B cell (primary cell): ENCODE data around the gene WIPF1. TPM values are rescaled to one million over a fixed set of nuclear protein-coding genes. Genes with fewer than 3 reads are reported as not detected.
A peak's percentile ranks its signal among the peaks of the same experiment; 100 is the strongest.

Experiments used
- ATAC-seq: fragments of 200-7000 bp; cut with Tn5 transposase; one replicate; pipeline ENCODE4 v1.10.0; 2021; ENCODE audit warnings: low read depth, mild to moderate bottlenecking, moderate number of reproducible peaks, moderate library complexity
- CTCF ChIA-PET: fragments of 350-600 bp; sonication (Branson Sonifier 250); formaldehyde crosslinking; loops from one replicate; lab custom pipeline; 2021; ENCODE audit warnings: antibody characterized with exemption, inconsistent platforms; lab: Charles Lee
- POLR2A ChIA-PET: fragments of 350-600 bp; sonication (Branson Sonifier 250); formaldehyde crosslinking; loops from one replicate; lab custom pipeline; 2021; ENCODE audit warnings: antibody characterized with exemption; lab: Charles Lee
- DNase-seq: peaks from one replicate; pipeline ENCODE4 v3.0.0; 2013
- H2AFZ ChIP-seq: 2 replicates; pipeline ENCODE4 v1.6.1; 2012; ENCODE audit warnings: mild to moderate bottlenecking, low read depth, low read length; ENCODE audit not compliant: insufficient read depth, poor library complexity, severe bottlenecking
- H3K27ac ChIP-seq, 2 donors: 1 replicate in 1 of 2; 2 replicates in 1 of 2; pipeline ENCODE4 v1.5.1; 2012 to 2013; ENCODE audit warnings: low read length in 2 of 2, mild to moderate bottlenecking in 2 of 2, moderate library complexity in 1 of 2
- H3K27me3 ChIP-seq, 4 experiments: fragments of 200-600 bp in 1 of 4; sonication (generic) in 1 of 4; replicated peaks in 1 of 4; 1 replicate in 2 of 4; 2 replicates in 2 of 4; pipeline versions ENCODE4 v1.6.1 to v1.7.0; 2013 to 2016; ENCODE audit warnings: low read length in 3 of 4, mild to moderate bottlenecking in 2 of 4, mixed read lengths in 1 of 4, moderate library complexity in 1 of 4; ENCODE audit not compliant: insufficient read depth in 4 of 4, control insufficient read depth in 3 of 4; ENCODE audit errors: control extremely low read depth in 1 of 4
- H3K36me3 ChIP-seq, 2 experiments: replicated peaks in 1 of 2; 1 replicate in 1 of 2; 2 replicates in 1 of 2; pipeline versions ENCODE4 v1.6.1 to v1.7.1; 2013; ENCODE audit warnings: low read length in 1 of 2; ENCODE audit not compliant: insufficient read depth in 2 of 2, control insufficient read depth in 1 of 2; ENCODE audit errors: control extremely low read depth in 1 of 2, extremely low read depth in 1 of 2
- H3K4me1 ChIP-seq, 2 donors: fragments of 200-600 bp in 1 of 2; sonication (generic) in 1 of 2; 1 replicate in 1 of 2; 2 replicates in 1 of 2; pipeline versions ENCODE4 v1.5.1 to v1.6.1; 2013 to 2017; ENCODE audit warnings: low read length in 2 of 2; ENCODE audit not compliant: control insufficient read depth in 2 of 2, insufficient read depth in 2 of 2
- H3K4me2 ChIP-seq: replicated peaks from 2 replicates; pipeline ENCODE3; 2012; ENCODE audit warnings: mild to moderate bottlenecking, low read depth, low read length; ENCODE audit not compliant: poor library complexity, severe bottlenecking
- H3K4me3 ChIP-seq, 5 experiments: fragments of 200-600 bp in 1 of 5; sonication (generic) in 1 of 5; 1 replicate in 3 of 5; 2 replicates in 2 of 5; pipeline versions ENCODE4 v1.5.1 to v1.7.0; 2011 to 2016; ENCODE audit warnings: low read length in 4 of 5, mild to moderate bottlenecking in 4 of 5, low read depth in 2 of 5, control low read depth in 1 of 5, moderate library complexity in 1 of 5; ENCODE audit not compliant: insufficient read depth in 1 of 5; ENCODE audit errors: control extremely low read depth in 1 of 5, extremely low read depth in 1 of 5
- H3K79me2 ChIP-seq: fragments of 200-600 bp; sonication (generic); one replicate; pipeline ENCODE4 v1.6.0; 2016; ENCODE audit warnings: low read length; ENCODE audit not compliant: control insufficient read depth, insufficient read depth
- H3K9ac ChIP-seq: fragments of 200-600 bp; sonication (generic); 2 replicates; pipeline ENCODE4 v1.6.1; 2017; ENCODE audit warnings: mild to moderate bottlenecking, low read length, moderate library complexity
- H3K9me3 ChIP-seq, 3 donors: one replicate each; pipeline versions ENCODE4 v1.6.1 to v1.7.1; 2013; ENCODE audit warnings: low read length in 2 of 3; ENCODE audit not compliant: control insufficient read depth in 2 of 3, insufficient read depth in 1 of 3; ENCODE audit errors: control extremely low read depth in 1 of 3
- H4K20me1 ChIP-seq: 2 replicates; pipeline ENCODE4 v1.6.0; 2012; ENCODE audit warnings: mild to moderate bottlenecking, low read length; ENCODE audit not compliant: insufficient read depth, control insufficient read depth, poor library complexity, severe bottlenecking
- H3K27ac Mint-ChIP-seq: one replicate; pipeline ENCODE4 v1.8.0; 2021; ENCODE audit warnings: mixed read lengths
- H3K27me3 Mint-ChIP-seq: one replicate; pipeline ENCODE4 v1.8.0; 2021; ENCODE audit warnings: mixed read lengths
- H3K4me1 Mint-ChIP-seq: one replicate; pipeline ENCODE4 v1.8.0; 2021; ENCODE audit warnings: mixed read lengths
- H3K4me3 Mint-ChIP-seq: one replicate; pipeline ENCODE4 v1.8.0; 2021; ENCODE audit warnings: mixed read lengths
- H3K9me3 Mint-ChIP-seq: one replicate; pipeline ENCODE4 v1.8.0; 2022; ENCODE audit warnings: mixed read lengths; ENCODE audit not compliant: insufficient read depth
- CTCF ChIP-seq: fragments of 200-600 bp; IDR thresholded peaks from one replicate; pipeline ENCODE4 v1.8.0; 2022; ENCODE audit warnings: antibody characterized with exemption, mild to moderate bottlenecking
- EZH2 ChIP-seq: IDR thresholded peaks from 2 replicates; pipeline ENCODE4 v1.6.1; 2012; ENCODE audit warnings: borderline replicate concordance, low read depth, mild to moderate bottlenecking, moderate library complexity, low read length; ENCODE audit not compliant: insufficient read depth, poor library complexity, severe bottlenecking
- WGBS: methylation state at CpG from one replicate; pipeline ENCODE4 v1.1.5; 2013; ENCODE audit warnings: missing lambda C conversion rate; ENCODE audit not compliant: insufficient coverage; 5-methylcytosine and 5-hydroxymethylcytosine counted together
- intact Hi-C: fragments of 100-400 bp; cut with micrococcal nuclease; formaldehyde crosslinking; loops from one replicate; pipeline ENCODE4 v1.10.0; 2022
- polyA plus RNA-seq: library from polyadenylated mRNA; depleted of rRNA; stranded (reverse); fragments of >200 nt; gene quantifications from 2 replicates; pipeline ENCODE4 v1.2.3, GENCODE V29; 2012
- total RNA-seq, 2 donors: library from RNA; stranded (reverse); fragments of 120-200 nt in 1 of 2; gene quantifications; 1 replicate in 1 of 2; 2 replicates in 1 of 2; pipeline versions ENCODE4 v1.2.3 to v1.2.4, GENCODE V29; 2013 to 2022

WIPF1 gene
- total and polyA plus RNA-seq, 2 donors (not counting 1 experiment from before 2014, with no cell fraction given): 137 to 390 TPM

GRCh38 chr2:174589334-174589733 is 8.3 kb downstream of the WIPF1 start:
- Mint-ChIP-seq H3K27me3 (no peaks in the 10 kb centered on the region), H3K9me3 (no peaks in the 10 kb centered on the region), H3K4me3 (peak overlapping the region; percentile 47), H3K4me1 (peaks cover 81% of the 10 kb centered on the region), H3K27ac (peak overlapping the region; percentile 87)
- Histone ChIP-seq H3K4me1 (peaks cover 67 to 84% of the 10 kb centered on the region in 2 donors), H3K4me3 (no peak overlapping the region), H3K4me2 (peak overlapping the region; percentile 39), H3K27me3 (no peaks in the 10 kb centered on the region), H2AFZ (no peak overlapping the region), H3K36me3 (peaks cover 0 to 78% of the 10 kb centered on the region in 2 experiments), H3K27ac (peak overlapping the region; percentile 20 to 73), H3K9me3 (no peaks in the 10 kb centered on the region), H3K9ac (no peak overlapping the region), H3K79me2 (peaks cover 100% of the 10 kb centered on the region), H4K20me1 (peaks cover 48% of the 10 kb centered on the region)
- no CpG with 5 or more reads among the region's 2 CpGs for WGBS
- intact Hi-C loops: no loop called here
- POLR2A ChIA-PET: interaction anchor here (0.6 kb wide), 1 partner anchor 11 kb away, joined by 4 read pairs; no protein-coding TSS in a partner anchor
- ATAC-seq (no peak), DNase-seq (no peak)
- CTCF ChIA-PET: interaction anchor here (1.1 to 17.8 kb wide), 3 partner anchors 11 to 97 kb away, joined by 3 to 202 read pairs (median 4); no protein-coding TSS in a partner anchor
- TF ChIP-seq EZH2 (no peak), CTCF (no peak)

GRCh38 chr2:174588463-174588862 is 9.1 kb downstream of the WIPF1 start:
- H4K20me1 ChIP-seq: peaks cover 50% of the 10 kb centered on the region
- Mint-ChIP-seq H3K27me3 (no peaks in the 10 kb centered on the region), H3K9me3 (no peaks in the 10 kb centered on the region), H3K4me3 (peak overlapping the region; percentile 50), H3K27ac (peak overlapping the region; percentile 87), H3K4me1 (peaks cover 77% of the 10 kb centered on the region)
- CTCF ChIA-PET: interaction anchor here (0.9 to 2.2 kb wide), 4 partner anchors 10 to 14 kb away, joined by 3 to 10 read pairs (median 4); partner anchors contain the start of gene WIPF1
- H3K4me1 ChIP-seq: peaks cover 60 to 77% of the 10 kb centered on the region in 2 donors
- peaks cover 100% of the 10 kb centered on the region for H3K79me2 ChIP-seq
- ATAC-seq: no peak
- H3K4me2 ChIP-seq: peak overlapping the region; percentile 39
- DNase-seq: no peak
- H3K9me3 ChIP-seq: no peaks in the 10 kb centered on the region
- H3K27ac ChIP-seq: peak overlapping the region in 1 of 2 donors; percentile 73
- H3K9ac ChIP-seq: no peak overlapping the region
- peaks cover 0 to 86% of the 10 kb centered on the region in 2 experiments for H3K36me3 ChIP-seq
- no peak overlapping the region for H2AFZ ChIP-seq
- H3K4me3 ChIP-seq: no peak overlapping the region
- POLR2A ChIA-PET: no interaction called here
- TF ChIP-seq CTCF (no peak), EZH2 (no peak)
- intact Hi-C loops: no loop called here
- H3K27me3 ChIP-seq: no peaks in the 10 kb centered on the region
- 100% methylated on average over 1 of the region's 2 CpGs for WGBS
